ENCODE measurements around the gene SLC1A6. TPM values are rescaled to one million over a fixed set of nuclear protein-coding genes. Genes with fewer than 3 reads are reported as not detected.
"Not testable (repeated sequence)": the region's sequence is repeated elsewhere in the genome, so short reads cannot be mapped to it uniquely, and the experiment has no call there.

The SLC1A6 gene
- total RNA-seq, 1 experiment from 2014 or later: not detected

- DNase-seq (ENCODE audit: low spot score): no peak
Observed at GRCh38 chr19:14957464-14957863, 22.2 kb downstream of the SLC1A6 start.

- no peak for DNase-seq (ENCODE audit: low spot score)
Observed at GRCh38 chr19:14954071-14954655, 25.5 kb downstream of the SLC1A6 start.

GRCh38 chr19:14952767-14953166, 26.9 kb downstream of the SLC1A6 start:
- no peak for DNase-seq (ENCODE audit: low spot score)

GRCh38 chr19:14950421-14950820, 29.2 kb downstream of the SLC1A6 start:
- DNase-seq (ENCODE audit: low spot score): no peak

- no peak for DNase-seq (ENCODE audit: low spot score)
Observed at GRCh38 chr19:14949876-14950275, 29.8 kb downstream of the SLC1A6 start.

GRCh38 chr19:14949413-14949812, 30.3 kb downstream of the SLC1A6 start:
- not testable (repeated sequence) for DNase-seq (ENCODE audit: low spot score)

- DNase-seq (ENCODE audit: low spot score): no peak
Observed at GRCh38 chr19:14944456-14944855, 35.2 kb downstream of the SLC1A6 start.

- DNase-seq (ENCODE audit: low spot score): no peak
Observed at GRCh38 chr19:14943601-14944000, 36.1 kb downstream of the SLC1A6 start.

GRCh38 chr19:14941189-14941588, 38.5 kb downstream of the SLC1A6 start, which contains the start of gene OR7C2:
Gene OR7C2, plus strand, starts transcription at chr19:14941489. Its CDS starts 0 bp downstream, at chr19:14941489.
- no peak for DNase-seq (ENCODE audit: low spot score)

GRCh38 chr19:14940266-14940665, 39.4 kb downstream of the SLC1A6 start:
- no peak for DNase-seq (ENCODE audit: low spot score)

- DNase-seq (ENCODE audit: low spot score): no peak
Observed at GRCh38 chr19:14933506-14933905, 46.2 kb downstream of the SLC1A6 start.

- DNase-seq (ENCODE audit: low spot score): no peak
Observed at GRCh38 chr19:14916848-14917247, 62.8 kb downstream of the SLC1A6 start.

GRCh38 chr19:14915116-14915515, 64.5 kb downstream of the SLC1A6 start:
- no peak for DNase-seq (ENCODE audit: low spot score)

- no peak for DNase-seq (ENCODE audit: low spot score)
Observed at GRCh38 chr19:14906711-14907110, 73.0 kb downstream of the SLC1A6 start.

GRCh38 chr19:14901675-14902260, 77.9 kb downstream of the SLC1A6 start:
- no peak for DNase-seq (ENCODE audit: low spot score)

Other genes starting within 250 kb of the SLC1A6 start
- gene ADGRE2, start 201.3 kb downstream of the SLC1A6 start, total RNA-seq (2014; rRNA removed; shearing (Covaris generic)): 0.02 and 0.10 TPM in 2 replicates
- gene OR7A5, start 144.7 kb downstream of the SLC1A6 start, total RNA-seq (2014; rRNA removed; shearing (Covaris generic)): not detected in 2 replicates
- not detected in 2 replicates for gene OR7C1, start 144.7 kb downstream of the SLC1A6 start, total RNA-seq (2014; rRNA removed; shearing (Covaris generic))
- not detected in 2 replicates for gene OR7A10, start 130.9 kb downstream of the SLC1A6 start, total RNA-seq (2014; rRNA removed; shearing (Covaris generic))
- not detected in 2 replicates for gene OR7A17, start 93.7 kb downstream of the SLC1A6 start, total RNA-seq (2014; rRNA removed; shearing (Covaris generic))
- not detected in 2 replicates for gene OR7C2, start 38.4 kb downstream of the SLC1A6 start, total RNA-seq (2014; rRNA removed; shearing (Covaris generic))
- gene CASP14, start 69.6 kb upstream of the SLC1A6 start, total RNA-seq (2014; rRNA removed; shearing (Covaris generic)): not detected in 2 replicates
- gene OR1I1, start 102.3 kb upstream of the SLC1A6 start, total RNA-seq (2014; rRNA removed; shearing (Covaris generic)): not detected in 2 replicates
- gene SYDE1, start 127.5 kb upstream of the SLC1A6 start, total RNA-seq (2014; rRNA removed; shearing (Covaris generic)): 61.6 and 65.7 TPM in 2 replicates
- gene NOTCH3, start 221.1 kb upstream of the SLC1A6 start, total RNA-seq (2014; rRNA removed; shearing (Covaris generic)): 16.1 and 18.6 TPM in 2 replicates